ENCODE data around the gene PSMB10. TPM values are rescaled to one million over a fixed set of nuclear protein-coding genes. Genes with fewer than 3 reads are reported as not detected.

The PSMB10 gene
- total RNA-seq, 1 experiment from 2014 or later = 26.9 TPM

DNA sequence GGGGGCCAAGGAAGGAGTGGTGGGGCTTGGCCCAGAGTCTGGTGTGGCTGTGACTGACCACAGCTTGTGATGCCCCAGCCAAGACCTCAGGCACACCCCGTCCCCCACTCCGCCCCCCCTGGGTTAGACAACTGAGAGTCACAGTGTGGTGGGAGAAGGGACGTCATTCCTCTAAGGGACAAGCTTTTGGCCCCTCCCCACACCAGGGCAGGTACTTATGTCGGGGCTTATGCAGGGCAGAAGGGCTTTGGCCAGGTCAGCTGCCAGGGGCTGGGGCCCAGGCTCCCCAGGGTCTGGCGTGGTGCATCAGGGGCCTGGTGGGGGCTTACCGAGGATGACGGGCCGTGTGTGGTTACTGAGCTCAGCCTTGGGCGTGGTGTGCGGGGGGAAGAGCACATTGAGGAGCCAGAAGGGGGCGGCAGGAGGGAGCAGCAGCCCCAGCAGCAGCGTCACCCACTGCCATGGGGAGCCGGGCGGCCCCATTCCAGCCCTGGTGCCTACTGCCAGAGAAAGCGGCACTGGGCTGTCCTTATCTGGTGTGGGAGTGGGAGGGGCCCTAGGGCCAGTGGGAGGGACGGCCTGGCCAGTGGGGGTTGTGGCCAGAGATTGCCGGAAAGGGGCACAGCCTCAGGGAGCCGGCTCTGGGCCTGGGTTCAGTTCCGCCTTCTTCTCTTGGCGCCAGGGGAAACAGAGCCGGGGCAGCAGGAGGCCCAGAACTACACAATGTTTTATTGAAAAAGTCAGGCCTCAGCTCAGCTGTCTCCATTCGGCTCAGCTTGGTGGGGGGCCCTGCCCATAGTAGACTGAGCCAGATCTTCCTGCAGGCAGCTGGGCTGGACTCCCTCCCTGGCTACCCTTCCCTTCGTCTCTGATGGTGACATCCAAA is 7.2 kb upstream of the PSMB10 start, which contains the start of gene LCAT:
Gene LCAT, minus strand, starts transcription at position 502 of the 886 bp plus-strand sequence. Its CDS starts 19 bp downstream, at position 483.
- intact Hi-C loops (cut with micrococcal nuclease; ENCODE audit: unreplicated experiment) = no loop called here
- POLR2A ChIA-PET = interaction anchor here (0.6 kb wide), 1 partner anchor 249 kb away, joined by 6 read pairs; no protein-coding TSS in a partner anchor

DNA sequence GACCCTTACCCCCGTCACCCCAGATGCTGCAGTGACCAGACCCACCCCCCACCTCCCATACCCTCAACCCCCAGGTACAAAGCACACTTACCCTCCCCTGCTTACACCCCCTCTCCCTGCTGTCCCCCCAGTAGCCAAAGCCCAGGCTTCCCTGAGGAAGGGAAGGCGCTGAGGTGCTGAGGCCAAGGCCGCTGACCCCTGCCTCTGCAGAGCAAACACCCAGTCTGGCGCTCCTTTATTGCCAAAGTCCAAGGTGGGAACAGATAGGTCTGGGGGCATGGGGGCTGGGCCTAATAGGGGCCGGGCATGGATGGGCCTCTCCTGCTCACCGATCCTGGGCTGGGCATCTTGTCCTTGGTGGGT is 6.6 kb upstream of the PSMB10 start:
- Histone ChIP-seq H3K9me3 (no peaks in the 10 kb centered on the region), H3K27me3 (replicated peaks; ENCODE audit: control insufficient read depth, insufficient read depth, low read length) (no peaks in the 10 kb centered on the region), H3K36me3 (ENCODE audit: control insufficient read depth, insufficient read depth, low read length) (peaks cover 2% of the 10 kb centered on the region; the same call in 1 of the 2 replicates), H3K4me1 (peaks cover 6% of the 10 kb centered on the region; the same call in 1 of the 2 replicates), H3K4me3 (ENCODE audit: low read depth, low read length) (no peak overlapping the region)
- H3K9me3 Mint-ChIP-seq (ENCODE audit: unreplicated experiment) = no peaks in the 10 kb centered on the region
- H3K27me3 Mint-ChIP-seq (ENCODE audit: insufficient read depth, unreplicated experiment) = no peaks in the 10 kb centered on the region
- BruUV-seq (replicated peaks) = no TSS peak
- peaks cover 6% of the 10 kb centered on the region for H3K4me1 Mint-ChIP-seq (ENCODE audit: low read depth, unreplicated experiment)
- ChIA-PET CTCF (interaction anchor here (1.1 to 1.6 kb wide), 4 partner anchors 8 to 128 kb away, joined by 3 to 5 read pairs (median 4); no protein-coding TSS in a partner anchor), POLR2A (interaction anchor here (0.6 kb wide), 1 partner anchor 249 kb away, joined by 6 read pairs; no protein-coding TSS in a partner anchor)
- DNase-seq = no peak
- H3K27ac Mint-ChIP-seq (ENCODE audit: unreplicated experiment) = no peak overlapping the region
- H3K4me3 Mint-ChIP-seq (ENCODE audit: unreplicated experiment) = no peak overlapping the region
- peaks cover 93% of the 10 kb centered on the region for H3K36me3 Mint-ChIP-seq (ENCODE audit: insufficient read depth, unreplicated experiment)
- TF ChIP-seq, protein P1, sequence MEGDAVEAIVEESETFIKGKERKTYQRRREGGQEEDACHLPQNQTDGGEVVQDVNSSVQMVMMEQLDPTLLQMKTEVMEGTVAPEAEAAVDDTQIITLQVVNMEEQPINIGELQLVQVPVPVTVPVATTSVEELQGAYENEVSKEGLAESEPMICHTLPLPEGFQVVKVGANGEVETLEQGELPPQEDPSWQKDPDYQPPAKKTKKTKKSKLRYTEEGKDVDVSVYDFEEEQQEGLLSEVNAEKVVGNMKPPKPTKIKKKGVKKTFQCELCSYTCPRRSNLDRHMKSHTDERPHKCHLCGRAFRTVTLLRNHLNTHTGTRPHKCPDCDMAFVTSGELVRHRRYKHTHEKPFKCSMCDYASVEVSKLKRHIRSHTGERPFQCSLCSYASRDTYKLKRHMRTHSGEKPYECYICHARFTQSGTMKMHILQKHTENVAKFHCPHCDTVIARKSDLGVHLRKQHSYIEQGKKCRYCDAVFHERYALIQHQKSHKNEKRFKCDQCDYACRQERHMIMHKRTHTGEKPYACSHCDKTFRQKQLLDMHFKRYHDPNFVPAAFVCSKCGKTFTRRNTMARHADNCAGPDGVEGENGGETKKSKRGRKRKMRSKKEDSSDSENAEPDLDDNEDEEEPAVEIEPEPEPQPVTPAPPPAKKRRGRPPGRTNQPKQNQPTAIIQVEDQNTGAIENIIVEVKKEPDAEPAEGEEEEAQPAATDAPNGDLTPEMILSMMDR (IDR thresholded peaks at IDR 0.05; ENCODE audit: insufficient read depth in 1 of 2, low read depth in 1 of 2, low read length in 1 of 2, severe bottlenecking in 1 of 2, unreplicated experiment in 1 of 2) = no peak
- intact Hi-C loops (cut with micrococcal nuclease; ENCODE audit: unreplicated experiment) = no loop called here

More for the DNA sequence above, 7.2 kb upstream of the PSMB10 start, which contains the start of gene LCAT:
- no peak within 1 kb of the TSS for H3K4me3 ChIP-seq (ENCODE audit: low read depth, low read length)
- Mint-ChIP-seq H3K36me3 (ENCODE audit: insufficient read depth, unreplicated experiment) (peaks cover 93% of the 10 kb centered on the region), H3K4me3 (ENCODE audit: unreplicated experiment) (no peak within 1 kb of the TSS), H3K27me3 (ENCODE audit: insufficient read depth, unreplicated experiment) (no peaks in the 10 kb centered on the region), H3K9me3 (ENCODE audit: unreplicated experiment) (no peaks in the 10 kb centered on the region), H3K4me1 (ENCODE audit: low read depth, unreplicated experiment) (peaks cover 6% of the 10 kb centered on the region), H3K27ac (ENCODE audit: unreplicated experiment) (no peak within 1 kb of the TSS)
- TF ChIP-seq, protein P1 (IDR thresholded peaks at IDR 0.05; ENCODE audit: insufficient read depth in 1 of 2, low read depth in 1 of 2, low read length in 1 of 2, severe bottlenecking in 1 of 2, unreplicated experiment in 1 of 2) = no peak
- no TSS peak for BruUV-seq (replicated peaks)
- no peaks in the 10 kb centered on the region for H3K9me3 ChIP-seq
- H3K27me3 ChIP-seq (replicated peaks; ENCODE audit: control insufficient read depth, insufficient read depth, low read length) = no peaks in the 10 kb centered on the region
- peaks cover 4% of the 10 kb centered on the region for H3K36me3 ChIP-seq (ENCODE audit: control insufficient read depth, insufficient read depth, low read length)
- CTCF ChIA-PET = interaction anchor here (0.6 to 1.2 kb wide), 3 partner anchors 8 to 37 kb away, joined by 3 to 4 read pairs (median 4); no protein-coding TSS in a partner anchor
- DNase-seq = no peak
- peaks cover 6% of the 10 kb centered on the region; the same call in 1 of the 2 replicates for H3K4me1 ChIP-seq

GRCh38 chr16:67942510-67943255 is 6.0 kb upstream of the PSMB10 start:
- intact Hi-C loops (cut with micrococcal nuclease; ENCODE audit: unreplicated experiment) = no loop called here
- Histone ChIP-seq H3K4me3 (ENCODE audit: low read depth, low read length) (no peak overlapping the region), H3K36me3 (ENCODE audit: control insufficient read depth, insufficient read depth, low read length) (no peaks in the 10 kb centered on the region; the same call in 1 of the 2 replicates), H3K4me1 (peaks cover 6% of the 10 kb centered on the region; the same call in 1 of the 2 replicates), H3K27me3 (replicated peaks; ENCODE audit: control insufficient read depth, insufficient read depth, low read length) (no peaks in the 10 kb centered on the region), H3K9me3 (no peaks in the 10 kb centered on the region)
- ChIA-PET CTCF (interaction anchor here (0.8 to 1.6 kb wide), 5 partner anchors 11 to 128 kb away, joined by 3 to 6 read pairs (median 4); no protein-coding TSS in a partner anchor), POLR2A (interaction anchor here (0.6 kb wide), 1 partner anchor 248 kb away, joined by 6 read pairs; no protein-coding TSS in a partner anchor)
- peaks cover 6% of the 10 kb centered on the region for H3K4me1 Mint-ChIP-seq (ENCODE audit: low read depth, unreplicated experiment)
- H3K4me3 Mint-ChIP-seq (ENCODE audit: unreplicated experiment) = no peak overlapping the region
- TF ChIP-seq, protein P1 (IDR thresholded peaks at IDR 0.05; ENCODE audit: insufficient read depth in 1 of 2, low read depth in 1 of 2, low read length in 1 of 2, severe bottlenecking in 1 of 2, unreplicated experiment in 1 of 2) = no peak
- no peaks in the 10 kb centered on the region for H3K9me3 Mint-ChIP-seq (ENCODE audit: unreplicated experiment)
- H3K27me3 Mint-ChIP-seq (ENCODE audit: insufficient read depth, unreplicated experiment) = no peaks in the 10 kb centered on the region
- no TSS peak for BruUV-seq (replicated peaks)
- DNase-seq = no peak
- H3K36me3 Mint-ChIP-seq (ENCODE audit: insufficient read depth, unreplicated experiment) = peaks cover 91% of the 10 kb centered on the region
- no peak overlapping the region for H3K27ac Mint-ChIP-seq (ENCODE audit: unreplicated experiment)

Measured in Caco-2 (cell line).